IPS-NIHi7 (cell line): ENCODE measurements around the gene GPR146.
A peak's percentile ranks its signal among the peaks of the same experiment; 100 is the strongest.
"Not testable (repeated sequence)": the region's sequence is repeated elsewhere in the genome, so short reads cannot be mapped to it uniquely, and the experiment has no call there.

Experiments
- DNase-seq: peaks from one replicate; pipeline ENCODE4 v3.0.0; 2012; ENCODE audit warnings: mixed read lengths; ENCODE audit errors: extremely low spot score

Gene GPR146

GRCh38 chr7:1044189-1045068, at the start of gene GPR146:
Gene GPR146, plus strand, starts transcription at chr7:1044546. Its CDS starts 12,970 bp downstream, at chr7:1057516.
- peak; percentile 99 for DNase-seq

- no peak for DNase-seq
Observed at GRCh38 chr7:994592-995308, 49.6 kb upstream of the GPR146 start.

GRCh38 chr7:995571-995970, 48.8 kb upstream of the GPR146 start:
- DNase-seq, result no peak

- no peak for DNase-seq
Observed at GRCh38 chr7:996079-996872, 48.1 kb upstream of the GPR146 start.

GRCh38 chr7:997404-998395, 46.6 kb upstream of the GPR146 start:
- no peak for DNase-seq

- DNase-seq, result no peak
Observed at GRCh38 chr7:999149-999879, 45.0 kb upstream of the GPR146 start.

GRCh38 chr7:999941-1000935, 44.1 kb upstream of the GPR146 start:
- no peak for DNase-seq

GRCh38 chr7:1001069-1001770, 43.1 kb upstream of the GPR146 start:
- peak; percentile 47 for DNase-seq

- DNase-seq, result not testable (repeated sequence)
Observed at GRCh38 chr7:1002026-1002425, 42.3 kb upstream of the GPR146 start.

GRCh38 chr7:1002445-1002844, 41.9 kb upstream of the GPR146 start:
- not testable (repeated sequence) for DNase-seq

- no peak for DNase-seq
Observed at GRCh38 chr7:1004018-1004852, 40.1 kb upstream of the GPR146 start.

GRCh38 chr7:1005303-1005702, 39.0 kb upstream of the GPR146 start:
- no peak for DNase-seq

- no peak for DNase-seq
Observed at GRCh38 chr7:1007901-1008300, 36.4 kb upstream of the GPR146 start.

- no peak for DNase-seq
Observed at GRCh38 chr7:1008733-1009363, 35.5 kb upstream of the GPR146 start.

- DNase-seq, result no peak
Observed at GRCh38 chr7:1009747-1010146, 34.6 kb upstream of the GPR146 start.

- no peak for DNase-seq
Observed at GRCh38 chr7:1010226-1010625, 34.1 kb upstream of the GPR146 start.
